LNCaP clone FGC (cell line): Measurements from ENCODE around the gene TP73.

ENCODE experiments used
- DNase-seq: peaks from one replicate; pipeline ENCODE4 v3.0.0-alpha.2; 2011; ENCODE audit warnings: low read depth
- H3K4me3 ChIP-seq: 2 replicates; pipeline ENCODE4 v1.5.1; 2011; ENCODE audit warnings: mild to moderate bottlenecking, low read depth, low read length, control low read depth
- CTCF ChIP-seq: IDR thresholded peaks from 2 replicates; pipeline ENCODE4 v1.5.1; 2012; ENCODE audit warnings: mild to moderate bottlenecking; ENCODE audit not compliant: control insufficient read depth, insufficient read depth; ENCODE audit errors: extremely low read depth

TP73 gene

DNA sequence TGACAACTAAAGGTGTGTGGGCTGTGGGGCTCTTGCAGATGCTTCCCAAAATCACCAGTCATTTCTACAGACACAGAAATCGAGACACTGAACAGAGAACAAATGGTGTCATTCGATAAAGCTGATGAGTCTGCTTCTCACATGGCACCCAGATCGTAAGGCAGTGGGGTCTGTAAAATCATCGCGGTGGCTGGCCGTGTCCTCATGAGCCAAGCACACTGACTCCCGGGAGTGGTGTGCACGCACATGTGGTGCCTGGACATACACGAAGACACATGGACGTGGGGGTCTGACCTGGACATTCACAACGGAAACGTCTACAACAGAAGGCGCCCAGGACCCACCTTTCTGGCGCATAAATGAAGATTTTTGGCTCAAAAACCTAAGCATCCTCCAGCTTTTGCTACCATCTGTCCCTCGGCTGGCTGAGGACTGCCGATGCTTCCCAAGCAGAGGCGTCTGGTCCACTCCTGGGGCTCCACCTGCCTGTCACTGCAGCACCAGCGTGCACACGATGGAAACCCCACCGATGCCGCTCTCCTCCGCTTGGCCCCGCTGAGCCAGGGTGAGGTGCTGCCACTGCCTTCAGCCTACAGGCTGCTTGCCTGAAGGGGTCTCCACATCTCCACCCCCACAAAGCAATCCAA lies 127.1 kb downstream of the TP73 start:
- TF ChIP-seq CTCF = no peak
- H3K4me3 ChIP-seq = no peak overlapping the region
- no peak for DNase-seq

DNA sequence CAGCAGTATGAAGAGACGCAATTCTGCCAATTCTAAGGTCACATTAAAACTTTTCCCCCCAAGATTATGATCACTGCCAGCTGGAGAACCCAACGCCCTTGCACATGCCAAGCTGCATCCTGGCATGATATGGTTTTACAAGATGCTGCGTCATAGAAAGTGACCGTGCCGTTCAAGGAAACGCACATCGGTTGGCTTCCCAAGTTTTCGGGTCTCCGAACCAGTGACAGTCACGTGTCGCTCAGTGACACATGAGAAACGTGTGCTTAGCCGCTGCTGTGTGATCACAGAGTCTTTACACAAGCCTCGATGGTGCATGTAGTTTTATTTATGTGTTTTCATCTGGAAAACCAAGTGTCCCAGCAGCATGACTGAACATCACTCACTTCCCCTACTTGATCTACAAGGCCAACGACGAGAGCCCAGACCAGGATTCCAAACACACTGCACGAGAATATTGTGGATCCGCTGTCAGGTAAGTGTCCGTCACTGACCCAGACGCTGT lies 127.6 kb downstream of the TP73 start:
- H3K4me3 ChIP-seq = no peak overlapping the region
- no peak for TF ChIP-seq CTCF
- DNase-seq = no peak

DNA sequence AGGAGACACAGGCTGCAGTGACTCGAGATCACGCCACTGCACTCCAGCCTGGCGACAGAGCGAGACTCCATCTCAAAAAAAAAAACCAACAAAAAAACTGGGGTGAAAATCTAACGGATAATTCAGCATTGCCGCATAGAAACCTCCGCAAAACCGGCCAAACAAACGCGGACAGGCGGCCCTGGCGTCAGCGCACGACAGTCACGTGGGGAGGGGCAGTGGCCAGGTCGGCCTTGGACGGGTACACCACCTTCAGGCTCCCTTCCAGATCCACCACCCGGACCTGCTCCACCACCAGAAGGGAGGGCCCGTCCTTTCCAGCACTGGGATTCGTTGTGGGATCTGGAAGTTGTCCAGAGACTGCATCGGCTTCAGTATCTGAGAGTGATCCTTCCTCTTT lies 128.6 kb downstream of the TP73 start:
- TF ChIP-seq CTCF = no peak
- H3K4me3 ChIP-seq = 0 out of 2 replicates have a peak overlapping the region, but pooled peaks have one; percentile 21
- DNase-seq = peak; percentile 96

DNA sequence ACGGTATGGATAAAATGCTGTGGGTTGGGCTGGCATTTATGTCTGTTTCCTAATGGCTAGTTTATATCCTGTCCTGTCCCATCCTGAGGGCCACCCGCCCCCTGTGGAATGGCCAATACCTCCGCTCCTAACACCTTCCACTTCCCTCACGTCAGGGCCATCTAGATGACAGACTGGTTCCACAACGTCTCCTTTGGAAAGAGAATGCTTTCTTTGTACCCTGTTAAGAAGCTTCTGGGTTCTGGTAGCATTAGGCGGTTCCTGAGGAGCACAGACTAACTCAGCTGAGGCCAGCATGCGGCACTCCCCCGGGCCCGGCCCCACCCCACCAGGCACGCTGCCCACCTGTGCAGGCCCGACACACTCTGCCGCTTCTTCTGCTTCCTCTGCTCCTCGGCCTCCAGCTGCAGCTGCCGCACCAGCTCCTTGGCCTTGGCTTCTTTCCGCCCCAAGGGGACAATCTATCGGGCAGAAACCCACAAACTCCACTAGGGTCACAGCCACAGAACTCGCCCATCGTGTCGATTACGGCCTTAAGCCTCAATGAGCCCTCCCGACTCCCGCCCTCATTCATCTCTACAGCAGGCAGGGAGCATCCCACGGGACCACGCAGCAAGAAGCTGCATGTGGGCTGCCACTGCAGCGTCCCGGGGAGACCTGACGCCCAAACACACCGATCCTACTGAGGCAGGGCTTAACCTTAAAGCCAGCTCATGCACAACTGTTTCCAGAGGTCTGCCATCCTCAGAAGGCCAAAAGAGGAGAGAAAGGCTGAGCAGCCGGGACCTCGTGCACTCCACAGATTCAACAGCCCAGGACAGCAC lies 131.5 kb downstream of the TP73 start:
- no peak overlapping the region for H3K4me3 ChIP-seq
- no peak for DNase-seq
- TF ChIP-seq CTCF = no peak

- DNase-seq = no peak
- H3K4me3 ChIP-seq = no peak overlapping the region
- TF ChIP-seq CTCF = no peak
Measured at GRCh38 chr1:3785045-3785444, 132.7 kb downstream of the TP73 start.

DNA sequence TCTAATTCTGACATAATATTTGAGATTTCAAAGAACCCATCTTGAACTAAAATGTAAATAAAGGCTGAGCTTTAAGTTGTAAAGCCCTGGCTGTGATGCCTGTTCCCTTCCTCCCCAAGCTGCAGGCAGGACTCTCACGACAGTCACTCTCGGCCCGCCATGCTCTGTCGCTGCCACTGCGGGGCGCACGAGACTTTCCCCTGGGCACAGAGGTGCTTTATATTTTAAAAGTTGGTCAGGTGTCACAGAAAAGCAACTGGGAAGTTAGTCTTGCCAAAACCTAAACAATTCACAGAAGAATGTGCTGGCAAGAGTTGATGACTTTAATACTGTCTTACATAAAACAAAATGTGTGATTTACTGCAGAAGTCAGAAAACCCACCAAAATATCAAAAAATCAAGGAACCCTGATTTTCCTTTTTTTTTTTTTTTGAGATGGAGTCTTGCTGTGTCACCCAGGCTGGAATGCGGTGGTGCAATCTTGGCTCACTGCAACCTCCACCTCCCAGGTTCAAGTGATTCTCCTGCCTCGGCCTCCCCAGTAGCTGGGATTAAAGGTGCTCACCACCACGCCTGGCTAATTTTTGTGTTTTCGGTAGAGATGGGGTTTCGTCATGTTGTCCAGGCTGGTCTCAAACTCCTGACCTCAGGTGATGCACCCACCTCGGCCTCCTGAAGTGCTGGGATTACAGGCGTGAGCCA lies 133.3 kb downstream of the TP73 start:
- TF ChIP-seq CTCF = peak; percentile 45
- H3K4me3 ChIP-seq = no peak overlapping the region
- no peak for DNase-seq
